Parathyroid adenoma (tissue), 2 donors: Measurements from ENCODE around the gene PEMT.

Experiments
- H2AFZ ChIP-seq: fragments of 300-600 bp; sonication (generic); one replicate; pipeline ENCODE4 v1.7.0; 2017; ENCODE audit warnings: antibody characterized with exemption, mild to moderate bottlenecking
- H3K27ac ChIP-seq: fragments of 300-600 bp; sonication (generic); one replicate; pipeline ENCODE4 v1.7.0; 2017
- H3K27me3 ChIP-seq: fragments of 300-600 bp; sonication (generic); one replicate; pipeline ENCODE4 v1.7.0; 2017; ENCODE audit warnings: low read length; ENCODE audit not compliant: control insufficient read depth, insufficient read depth
- H3K36me3 ChIP-seq: fragments of 300-600 bp; sonication (generic); one replicate; pipeline ENCODE4 v1.7.0; 2017; ENCODE audit warnings: low read length; ENCODE audit not compliant: control insufficient read depth, insufficient read depth
- H3K4me1 ChIP-seq: fragments of 300-600 bp; sonication (generic); one replicate; pipeline ENCODE4 v1.7.0; 2017; ENCODE audit warnings: control low read depth
- H3K4me2 ChIP-seq: fragments of 300-600 bp; sonication (generic); one replicate; pipeline ENCODE4 v1.7.0; 2017; ENCODE audit warnings: low read length
- H3K4me3 ChIP-seq: fragments of 300-600 bp; sonication (generic); one replicate; pipeline ENCODE4 v1.7.0; 2017; ENCODE audit warnings: low read depth, low read length
- H3K79me2 ChIP-seq: fragments of 300-600 bp; sonication (generic); one replicate; pipeline ENCODE4 v1.7.0; 2017; ENCODE audit warnings: control low read depth
- H3K9ac ChIP-seq: fragments of 300-600 bp; sonication (generic); one replicate; pipeline ENCODE4 v1.7.0; 2017; ENCODE audit warnings: mild to moderate bottlenecking
- H3K9me3 ChIP-seq: fragments of 300-600 bp; sonication (generic); one replicate; pipeline ENCODE4 v1.7.0; 2017; ENCODE audit warnings: low read length; ENCODE audit not compliant: control insufficient read depth
- TF ChIP-seq, protein P1 (sequence below): fragments of 300-600 bp; sonication (generic); IDR thresholded peaks from one replicate; pipeline ENCODE4 v1.7.0; 2017; ENCODE audit warnings: antibody characterized with exemption, mild to moderate bottlenecking
- donor health status: primary hyperparathyroidism.

Gene PEMT

DNA sequence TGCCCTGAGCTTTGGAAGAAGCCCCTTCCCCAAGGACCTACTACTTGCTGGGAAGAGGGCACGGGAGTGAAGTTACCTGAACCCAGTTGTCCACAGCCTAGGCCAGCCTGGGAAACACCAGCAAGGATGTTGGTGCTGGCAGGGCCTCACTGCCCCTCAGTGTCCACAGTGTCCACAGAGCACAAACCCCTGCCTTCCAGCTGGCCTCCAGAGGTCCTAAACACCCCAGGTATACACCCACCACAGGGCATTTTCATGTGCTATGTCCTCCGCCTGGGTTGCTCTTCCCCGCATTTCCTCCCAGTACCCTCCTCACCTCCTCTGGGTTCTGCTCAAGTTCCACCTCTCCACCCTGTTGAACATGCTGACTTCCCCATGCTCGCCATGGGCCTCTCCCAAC, 4.2 kb upstream of the PEMT start:
- no peak overlapping the region for H3K4me2 ChIP-seq
- H3K36me3 ChIP-seq, result no peaks in the 10 kb centered on the region
- peaks cover 3% of the 10 kb centered on the region for H3K4me1 ChIP-seq
- TF ChIP-seq, protein P1, sequence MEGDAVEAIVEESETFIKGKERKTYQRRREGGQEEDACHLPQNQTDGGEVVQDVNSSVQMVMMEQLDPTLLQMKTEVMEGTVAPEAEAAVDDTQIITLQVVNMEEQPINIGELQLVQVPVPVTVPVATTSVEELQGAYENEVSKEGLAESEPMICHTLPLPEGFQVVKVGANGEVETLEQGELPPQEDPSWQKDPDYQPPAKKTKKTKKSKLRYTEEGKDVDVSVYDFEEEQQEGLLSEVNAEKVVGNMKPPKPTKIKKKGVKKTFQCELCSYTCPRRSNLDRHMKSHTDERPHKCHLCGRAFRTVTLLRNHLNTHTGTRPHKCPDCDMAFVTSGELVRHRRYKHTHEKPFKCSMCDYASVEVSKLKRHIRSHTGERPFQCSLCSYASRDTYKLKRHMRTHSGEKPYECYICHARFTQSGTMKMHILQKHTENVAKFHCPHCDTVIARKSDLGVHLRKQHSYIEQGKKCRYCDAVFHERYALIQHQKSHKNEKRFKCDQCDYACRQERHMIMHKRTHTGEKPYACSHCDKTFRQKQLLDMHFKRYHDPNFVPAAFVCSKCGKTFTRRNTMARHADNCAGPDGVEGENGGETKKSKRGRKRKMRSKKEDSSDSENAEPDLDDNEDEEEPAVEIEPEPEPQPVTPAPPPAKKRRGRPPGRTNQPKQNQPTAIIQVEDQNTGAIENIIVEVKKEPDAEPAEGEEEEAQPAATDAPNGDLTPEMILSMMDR, result no peak
- no peak overlapping the region for H3K9ac ChIP-seq
- no peak overlapping the region for H2AFZ ChIP-seq
- no peak overlapping the region for H3K27ac ChIP-seq
- no peaks in the 10 kb centered on the region for H3K9me3 ChIP-seq
- H3K27me3 ChIP-seq, result no peaks in the 10 kb centered on the region
- H3K79me2 ChIP-seq, result no peaks in the 10 kb centered on the region
- H3K4me3 ChIP-seq, result no peak overlapping the region

DNA sequence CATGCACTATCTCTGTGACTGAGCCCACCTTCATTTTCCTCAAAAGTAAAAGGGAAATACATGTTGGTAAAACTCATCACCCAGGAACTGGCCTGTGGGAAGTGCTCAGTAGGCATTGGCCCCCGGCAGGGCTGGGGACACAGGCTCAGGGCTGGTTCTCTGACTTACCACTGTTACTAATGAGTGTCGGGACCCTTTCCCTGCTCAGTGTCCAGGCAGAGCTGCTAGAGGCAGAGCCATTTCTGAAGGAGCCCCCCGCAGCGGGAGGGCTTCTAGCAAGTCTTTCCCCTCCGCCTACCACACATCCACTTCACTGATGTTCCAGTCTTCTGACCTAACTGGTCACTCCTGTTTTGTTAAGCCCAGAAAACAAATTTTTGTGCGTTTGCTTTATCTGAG, 1.7 kb upstream of the PEMT start:
- no peak overlapping the region for H3K4me2 ChIP-seq
- no peaks in the 10 kb centered on the region for H3K79me2 ChIP-seq
- no peak overlapping the region for H2AFZ ChIP-seq
- no peak overlapping the region for H3K9ac ChIP-seq
- TF ChIP-seq, protein P1, result no peak
- H3K4me3 ChIP-seq, result no peak overlapping the region
- H3K27ac ChIP-seq, result no peak overlapping the region
- H3K36me3 ChIP-seq, result no peaks in the 10 kb centered on the region
- no peaks in the 10 kb centered on the region for H3K9me3 ChIP-seq
- no peaks in the 10 kb centered on the region for H3K27me3 ChIP-seq
- peaks cover 8% of the 10 kb centered on the region for H3K4me1 ChIP-seq

DNA sequence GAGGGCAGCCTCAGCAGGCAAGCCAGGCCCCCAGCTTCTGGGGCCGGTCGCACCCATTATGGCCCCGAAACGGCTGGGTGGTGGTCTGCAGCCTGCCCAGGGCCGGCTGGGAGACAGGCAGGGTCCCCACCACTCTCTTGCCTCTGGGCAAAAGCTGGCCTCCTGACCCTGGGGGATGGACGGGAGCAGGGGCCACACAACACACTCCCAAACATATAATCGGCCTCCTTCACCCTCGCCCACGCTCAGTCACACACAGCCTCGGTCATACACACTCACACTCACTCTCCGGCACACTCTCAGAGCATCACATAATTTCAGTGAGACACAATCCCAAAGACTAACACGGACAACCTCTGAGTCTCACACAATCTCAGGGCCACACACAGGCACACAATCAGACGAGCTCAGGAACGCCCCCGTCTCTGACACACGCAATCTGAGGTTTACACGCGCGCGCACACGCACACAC, 589 bp downstream of the PEMT start:
- peak overlapping the region; percentile 72 for H3K4me3 ChIP-seq
- peak overlapping the region; percentile 94 for H2AFZ ChIP-seq
- H3K36me3 ChIP-seq, result no peaks in the 10 kb centered on the region
- peaks cover 8% of the 10 kb centered on the region for H3K4me1 ChIP-seq
- peak overlapping the region; percentile 87 for H3K27ac ChIP-seq
- no peaks in the 10 kb centered on the region for H3K27me3 ChIP-seq
- no peaks in the 10 kb centered on the region for H3K79me2 ChIP-seq
- peak overlapping the region; percentile 81 for H3K9ac ChIP-seq
- TF ChIP-seq, protein P1, result no peak
- no peaks in the 10 kb centered on the region for H3K9me3 ChIP-seq
- peak overlapping the region; percentile 73 for H3K4me2 ChIP-seq

- peaks cover 8% of the 10 kb centered on the region for H3K4me1 ChIP-seq
- H3K79me2 ChIP-seq, result no peaks in the 10 kb centered on the region
- peak overlapping the region; percentile 87 for H3K27ac ChIP-seq
Measured at GRCh38 chr17:17590141-17590751, 1.3 kb downstream of the PEMT start.

More at GRCh38 chr17:17590141-17590751, 1.3 kb downstream of the PEMT start:
- peak overlapping the region; percentile 73 for H3K4me2 ChIP-seq
- H3K36me3 ChIP-seq, result no peaks in the 10 kb centered on the region
- H2AFZ ChIP-seq, result peak overlapping the region; percentile 94
- TF ChIP-seq, protein P1, result no peak
- H3K9ac ChIP-seq, result peak overlapping the region; percentile 81
- H3K9me3 ChIP-seq, result no peaks in the 10 kb centered on the region
- no peaks in the 10 kb centered on the region for H3K27me3 ChIP-seq
- H3K4me3 ChIP-seq, result peak overlapping the region; percentile 72
